ENCODE data around the gene STARD4.

Gene STARD4

GRCh38 chr5:111528056-111528455 lies 15.7 kb upstream of the STARD4 start:
- no peak for DNase-seq (ENCODE audit: low read depth)

GRCh38 chr5:111520908-111521307 lies 8.6 kb upstream of the STARD4 start:
- no peak for DNase-seq (ENCODE audit: low read depth)

- no peak for DNase-seq (ENCODE audit: low read depth)
Measured at GRCh38 chr5:111518777-111519176, 6.4 kb upstream of the STARD4 start.

GRCh38 chr5:111517853-111518501 lies 5.6 kb upstream of the STARD4 start:
- no peak for DNase-seq (ENCODE audit: low read depth)

- DNase-seq (ENCODE audit: low read depth) = no peak
Measured at GRCh38 chr5:111514087-111514486, 1.8 kb upstream of the STARD4 start.

GRCh38 chr5:111513131-111513520 lies 791 bp upstream of the STARD4 start:
- no peak for DNase-seq (ENCODE audit: low read depth)

- DNase-seq (ENCODE audit: low read depth) = peak; percentile 26
Measured at GRCh38 chr5:111511831-111512374, 432 bp downstream of the STARD4 start.

GRCh38 chr5:111511174-111511830 lies 1.0 kb downstream of the STARD4 start:
- DNase-seq (ENCODE audit: low read depth) = no peak

- no peak for DNase-seq (ENCODE audit: low read depth)
Measured at GRCh38 chr5:111509119-111509518, 3.2 kb downstream of the STARD4 start.

GRCh38 chr5:111507276-111507675 lies 5.1 kb downstream of the STARD4 start:
- DNase-seq (ENCODE audit: low read depth) = no peak

- DNase-seq (ENCODE audit: low read depth) = no peak
Measured at GRCh38 chr5:111505096-111505495, 7.2 kb downstream of the STARD4 start.

- peak; percentile 6 for DNase-seq (ENCODE audit: low read depth)
Measured at GRCh38 chr5:111502956-111503355, 9.4 kb downstream of the STARD4 start.

- no peak for DNase-seq (ENCODE audit: low read depth)
Measured at GRCh38 chr5:111498346-111498745, 14.0 kb downstream of the STARD4 start.

GRCh38 chr5:111495159-111495558 lies 17.2 kb downstream of the STARD4 start:
- no peak for DNase-seq (ENCODE audit: low read depth)

GRCh38 chr5:111494355-111494999 lies 17.9 kb downstream of the STARD4 start:
- no peak for DNase-seq (ENCODE audit: low read depth)

- DNase-seq (ENCODE audit: low read depth) = no peak
Measured at GRCh38 chr5:111493031-111493430, 19.3 kb downstream of the STARD4 start.

GRCh38 chr5:111488353-111488752 lies 24.0 kb downstream of the STARD4 start:
- peak; percentile 13 for DNase-seq (ENCODE audit: low read depth)

GRCh38 chr5:111486926-111487325 lies 25.4 kb downstream of the STARD4 start:
- no peak for DNase-seq (ENCODE audit: low read depth)

- no peak for DNase-seq (ENCODE audit: low read depth)
Measured at GRCh38 chr5:111486055-111486454, 26.3 kb downstream of the STARD4 start.

GRCh38 chr5:111480346-111480745 lies 32.0 kb downstream of the STARD4 start:
- no peak for DNase-seq (ENCODE audit: low read depth)

GRCh38 chr5:111478898-111479297 lies 33.4 kb downstream of the STARD4 start:
- DNase-seq (ENCODE audit: low read depth) = no peak

GRCh38 chr5:111478266-111478665 lies 34.1 kb downstream of the STARD4 start:
- DNase-seq (ENCODE audit: low read depth) = no peak

GRCh38 chr5:111472579-111472978 lies 39.8 kb downstream of the STARD4 start:
- DNase-seq (ENCODE audit: low read depth) = no peak

Measured in fibroblast of gingiva (primary cell).